Measurements from ENCODE around the gene KDM4C. TPM values are rescaled to one million over a fixed set of nuclear protein-coding genes. Genes with fewer than 3 reads are reported as not detected.

KDM4C gene
- total RNA-seq, 2 experiments from 2014 or later: 60.1 to 61.3 TPM

DNA sequence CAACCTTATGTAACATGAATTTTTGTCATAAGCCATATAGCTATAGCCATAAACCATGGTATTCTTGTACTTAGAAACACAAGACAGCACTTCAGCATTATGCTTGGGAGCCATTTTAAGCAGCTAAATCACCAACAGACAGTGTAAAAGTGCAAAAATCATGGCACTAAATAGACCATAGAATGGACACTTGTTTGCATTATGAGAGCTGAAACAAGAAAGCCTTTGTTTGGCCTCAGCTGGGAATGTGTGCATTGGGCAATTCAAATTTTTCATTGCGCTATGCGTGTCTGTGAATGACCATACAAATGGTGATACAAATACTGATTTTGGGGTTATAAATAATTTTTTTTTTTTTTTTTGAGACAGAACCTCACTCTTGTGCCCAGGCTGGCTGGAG, 23.7 kb downstream of the KDM4C start:
- H3K36me3 ChIP-seq (ENCODE audit: insufficient read depth, low read length): no peaks in the 10 kb centered on the region
- H3K4me3 Mint-ChIP-seq: no peak overlapping the region
- peaks cover 80% of the 10 kb centered on the region for H3K4me1 Mint-ChIP-seq (ENCODE audit: low read depth)
- no peaks in the 10 kb centered on the region for H3K9me3 Mint-ChIP-seq
- H3K4me1 ChIP-seq (ENCODE audit: insufficient read depth, low read length): peaks cover 68% of the 10 kb centered on the region
- no peak overlapping the region for H3K27ac ChIP-seq (ENCODE audit: low read depth in 1 of 2, low read length in 2 of 2)
- CTCF ChIA-PET: no interaction called here
- H3K36me3 Mint-ChIP-seq (ENCODE audit: low read depth): peaks cover 5% of the 10 kb centered on the region
- intact Hi-C loops (cut with DNase I, micrococcal nuclease): no loop called here
- POLR2A ChIA-PET: interaction anchor here (1.6 to 8.5 kb wide), 2 partner anchors 24 to 78 kb away, joined by 3 to 60 read pairs; partner anchors contain the start of gene KDM4C
- H3K27ac Mint-ChIP-seq: no peak overlapping the region
- TF ChIP-seq, protein P1, sequence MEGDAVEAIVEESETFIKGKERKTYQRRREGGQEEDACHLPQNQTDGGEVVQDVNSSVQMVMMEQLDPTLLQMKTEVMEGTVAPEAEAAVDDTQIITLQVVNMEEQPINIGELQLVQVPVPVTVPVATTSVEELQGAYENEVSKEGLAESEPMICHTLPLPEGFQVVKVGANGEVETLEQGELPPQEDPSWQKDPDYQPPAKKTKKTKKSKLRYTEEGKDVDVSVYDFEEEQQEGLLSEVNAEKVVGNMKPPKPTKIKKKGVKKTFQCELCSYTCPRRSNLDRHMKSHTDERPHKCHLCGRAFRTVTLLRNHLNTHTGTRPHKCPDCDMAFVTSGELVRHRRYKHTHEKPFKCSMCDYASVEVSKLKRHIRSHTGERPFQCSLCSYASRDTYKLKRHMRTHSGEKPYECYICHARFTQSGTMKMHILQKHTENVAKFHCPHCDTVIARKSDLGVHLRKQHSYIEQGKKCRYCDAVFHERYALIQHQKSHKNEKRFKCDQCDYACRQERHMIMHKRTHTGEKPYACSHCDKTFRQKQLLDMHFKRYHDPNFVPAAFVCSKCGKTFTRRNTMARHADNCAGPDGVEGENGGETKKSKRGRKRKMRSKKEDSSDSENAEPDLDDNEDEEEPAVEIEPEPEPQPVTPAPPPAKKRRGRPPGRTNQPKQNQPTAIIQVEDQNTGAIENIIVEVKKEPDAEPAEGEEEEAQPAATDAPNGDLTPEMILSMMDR (IDR thresholded peaks at IDR 0.05): no peak
- no peaks in the 10 kb centered on the region for H3K27me3 ChIP-seq (ENCODE audit: control insufficient read depth in 1 of 2, insufficient read depth in 2 of 2, low read length in 2 of 2)
- no peak overlapping the region for H3K4me3 ChIP-seq (ENCODE audit: low read length)
- DNase-seq (no peak), ATAC-seq (ENCODE audit: poor library complexity) (no peak)
- H3K27me3 Mint-ChIP-seq: no peaks in the 10 kb centered on the region
- no peaks in the 10 kb centered on the region for H3K9me3 ChIP-seq (ENCODE audit: control insufficient read depth in 1 of 2, insufficient read depth in 1 of 2, low read length in 2 of 2)

DNA sequence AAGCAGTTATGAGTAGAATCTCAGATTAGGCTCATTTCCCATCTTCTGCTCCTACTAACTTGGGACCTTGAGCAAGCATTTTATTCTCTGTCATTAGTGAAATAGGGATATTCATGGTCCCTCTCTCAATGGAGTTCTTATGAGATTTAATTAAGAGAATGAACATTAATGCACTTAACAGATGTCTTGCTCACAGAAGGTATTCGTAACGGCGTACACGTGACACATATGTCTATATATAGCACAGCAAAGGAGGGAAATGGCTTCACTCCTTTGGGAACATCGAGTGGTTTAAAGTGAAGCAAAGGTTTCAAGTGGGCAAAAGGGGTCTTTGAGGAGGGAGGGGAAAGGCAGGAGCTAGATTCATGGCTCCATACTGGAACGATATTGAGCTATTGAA, 24.6 kb downstream of the KDM4C start:
- no peaks in the 10 kb centered on the region for H3K36me3 ChIP-seq (ENCODE audit: insufficient read depth, low read length)
- CTCF ChIA-PET: no interaction called here
- intact Hi-C loops (cut with DNase I, micrococcal nuclease): no loop called here
- TF ChIP-seq, protein P1 (IDR thresholded peaks at IDR 0.05): no peak
- Mint-ChIP-seq H3K9me3 (no peaks in the 10 kb centered on the region), H3K27me3 (no peaks in the 10 kb centered on the region), H3K4me3 (no peak overlapping the region), H3K36me3 (ENCODE audit: low read depth) (peaks cover 3% of the 10 kb centered on the region), H3K27ac (peak overlapping the region; percentile 18), H3K4me1 (ENCODE audit: low read depth) (peaks cover 73% of the 10 kb centered on the region)
- no peaks in the 10 kb centered on the region for H3K27me3 ChIP-seq (ENCODE audit: control insufficient read depth in 1 of 2, insufficient read depth in 2 of 2, low read length in 2 of 2)
- peaks cover 61% of the 10 kb centered on the region for H3K4me1 ChIP-seq (ENCODE audit: insufficient read depth, low read length)
- DNase-seq (no peak), ATAC-seq (ENCODE audit: poor library complexity) (no peak)
- no peak overlapping the region for H3K4me3 ChIP-seq (ENCODE audit: low read length)
- POLR2A ChIA-PET: interaction anchor here (8.5 kb wide), 1 partner anchor 24 kb away, joined by 60 read pairs; the partner anchor contains the start of gene KDM4C
- no peaks in the 10 kb centered on the region for H3K9me3 ChIP-seq (ENCODE audit: control insufficient read depth in 1 of 2, insufficient read depth in 1 of 2, low read length in 2 of 2)
- H3K27ac ChIP-seq (ENCODE audit: low read depth in 1 of 2, low read length in 2 of 2): no peak overlapping the region

DNA sequence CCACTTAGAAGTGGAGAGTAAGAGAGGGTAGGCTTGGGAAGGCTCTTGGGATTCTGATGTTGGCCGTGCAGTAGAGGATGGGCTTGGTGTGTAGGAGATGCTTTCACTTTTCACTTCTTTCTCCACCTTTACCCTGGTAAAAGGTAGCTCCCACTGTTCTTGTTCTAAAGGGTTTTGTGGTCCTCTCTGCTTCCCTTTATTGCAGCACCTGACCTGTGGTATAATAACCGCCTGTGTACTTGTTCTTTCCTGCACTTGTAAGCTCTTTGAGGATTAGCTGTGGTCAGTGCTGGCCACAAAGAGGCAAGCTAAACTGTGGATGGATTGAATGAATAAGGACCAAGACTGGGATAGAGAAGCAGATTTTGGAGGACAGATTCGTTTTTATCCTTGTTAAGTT, 25.2 kb downstream of the KDM4C start:
- Mint-ChIP-seq H3K36me3 (ENCODE audit: low read depth) (no peaks in the 10 kb centered on the region), H3K9me3 (no peaks in the 10 kb centered on the region), H3K4me1 (ENCODE audit: low read depth) (peaks cover 73% of the 10 kb centered on the region), H3K4me3 (peak overlapping the region; percentile 22), H3K27me3 (no peaks in the 10 kb centered on the region), H3K27ac (peak overlapping the region; percentile 18)
- peak; percentile 37 for ATAC-seq (ENCODE audit: poor library complexity)
- TF ChIP-seq, protein P1 (IDR thresholded peaks at IDR 0.05): no peak
- Histone ChIP-seq H3K9me3 (ENCODE audit: control insufficient read depth in 1 of 2, insufficient read depth in 1 of 2, low read length in 2 of 2) (no peaks in the 10 kb centered on the region), H3K36me3 (ENCODE audit: insufficient read depth, low read length) (no peaks in the 10 kb centered on the region), H3K4me3 (ENCODE audit: low read length) (no peak overlapping the region), H3K27me3 (ENCODE audit: control insufficient read depth in 1 of 2, insufficient read depth in 2 of 2, low read length in 2 of 2) (no peaks in the 10 kb centered on the region), H3K27ac (ENCODE audit: low read depth in 1 of 2, low read length in 2 of 2) (no peak overlapping the region), H3K4me1 (ENCODE audit: insufficient read depth, low read length) (peaks cover 58% of the 10 kb centered on the region)
- ChIA-PET POLR2A (interaction anchor here (8.5 kb wide), 1 partner anchor 25 kb away, joined by 60 read pairs; the partner anchor contains the start of gene KDM4C), CTCF (no interaction called here)
- intact Hi-C loops (cut with DNase I, micrococcal nuclease): no loop called here
- peak in 1 of 14 experiments; percentile 10 for DNase-seq
